SK-N-MC (cell line): ENCODE measurements around the gene NLRC4.

ENCODE experiments used
- DNase-seq: peaks from one replicate; pipeline ENCODE4 v3.0.0-alpha.2; 2011; ENCODE audit warnings: low read depth, low spot score
- H3K27ac ChIP-seq: fragments of 200-600 bp; sonication (generic); 2 replicates; pipeline ENCODE4 v1.5.1; 2016; ENCODE audit warnings: mixed run types
- H3K36me3 ChIP-seq: fragments of 200-600 bp; sonication (generic); 2 replicates; pipeline ENCODE4 v1.6.1; 2017; ENCODE audit warnings: antibody characterized with exemption, low read length, mixed read lengths; ENCODE audit not compliant: insufficient read depth
- H3K4me3 ChIP-seq: fragments of 200-600 bp; sonication (generic); 2 replicates; pipeline ENCODE4 v1.5.1; 2016
- H3K9ac ChIP-seq: fragments of 200-600 bp; sonication (generic); 2 replicates; pipeline ENCODE4 v1.8.0; 2017; ENCODE audit warnings: mixed run types, mixed read lengths; ENCODE audit not compliant: insufficient read length
- H3K9me3 ChIP-seq: fragments of 200-600 bp; sonication (generic); 2 replicates; pipeline ENCODE4 v1.6.1; 2017; ENCODE audit warnings: low read depth, mild to moderate bottlenecking, antibody characterized with exemption, low read length, moderate library complexity, mixed read lengths
- EZH2 ChIP-seq: fragments of 200-600 bp; sonication (generic); IDR thresholded peaks from one replicate; pipeline ENCODE4 v1.6.1; 2017; ENCODE audit warnings: antibody characterized with exemption
- FOXP2 ChIP-seq: optimal IDR thresholded peaks from 2 replicates; pipeline ENCODE3; 2011; ENCODE audit warnings: mild to moderate bottlenecking, moderate library complexity; ENCODE audit not compliant: insufficient read depth; ENCODE audit errors: extremely low read length, control extremely low read depth
- POLR2AphosphoS5 ChIP-seq: IDR thresholded peaks from 2 replicates; pipeline ENCODE4 v1.6.1; 2012; ENCODE audit warnings: mild to moderate bottlenecking, low read depth, low read length, borderline replicate concordance

The NLRC4 gene

GRCh38 chr2:32192418-32192817, 72.3 kb downstream of the NLRC4 start:
- H3K9ac ChIP-seq = no peak overlapping the region
- DNase-seq = no peak
- no peak overlapping the region for H3K27ac ChIP-seq
- no peaks in the 10 kb centered on the region for H3K9me3 ChIP-seq
- H3K4me3 ChIP-seq = no peak overlapping the region
- peaks cover 10% of the 10 kb centered on the region for H3K36me3 ChIP-seq
- TF ChIP-seq FOXP2 (no peak), POLR2AphosphoS5 (no peak), EZH2 (no peak)

- no peak for TF ChIP-seq FOXP2
- TF ChIP-seq POLR2AphosphoS5 = no peak
- no peak for DNase-seq
- no peaks in the 10 kb centered on the region for H3K9me3 ChIP-seq
- H3K36me3 ChIP-seq = peaks cover 19% of the 10 kb centered on the region
- no peak overlapping the region for H3K9ac ChIP-seq
- no peak overlapping the region for H3K27ac ChIP-seq
- H3K4me3 ChIP-seq = no peak overlapping the region
These were observed 75.7 kb downstream of the NLRC4 start for GRCh38 chr2:32189011-32189410.

GRCh38 chr2:32182667-32183066, 82.0 kb downstream of the NLRC4 start:
- H3K4me3 ChIP-seq = no peak overlapping the region
- H3K9me3 ChIP-seq = no peaks in the 10 kb centered on the region
- no peak overlapping the region for H3K9ac ChIP-seq
- no peak for TF ChIP-seq FOXP2
- no peak for TF ChIP-seq POLR2AphosphoS5
- no peak for TF ChIP-seq EZH2
- H3K36me3 ChIP-seq = peaks cover 19% of the 10 kb centered on the region
- no peak for DNase-seq
- H3K27ac ChIP-seq = no peak overlapping the region
